HG02571 (cell line): ENCODE measurements around the gene ATL2.

Experiments used
- ATAC-seq: cut with Tn5 transposase; IDR thresholded peaks from one replicate; pipeline ENCODE4 v1.9.1; 2021; ENCODE audit warnings: mild to moderate bottlenecking, moderate library complexity; ENCODE audit not compliant: unreplicated experiment

Gene ATL2

DNA sequence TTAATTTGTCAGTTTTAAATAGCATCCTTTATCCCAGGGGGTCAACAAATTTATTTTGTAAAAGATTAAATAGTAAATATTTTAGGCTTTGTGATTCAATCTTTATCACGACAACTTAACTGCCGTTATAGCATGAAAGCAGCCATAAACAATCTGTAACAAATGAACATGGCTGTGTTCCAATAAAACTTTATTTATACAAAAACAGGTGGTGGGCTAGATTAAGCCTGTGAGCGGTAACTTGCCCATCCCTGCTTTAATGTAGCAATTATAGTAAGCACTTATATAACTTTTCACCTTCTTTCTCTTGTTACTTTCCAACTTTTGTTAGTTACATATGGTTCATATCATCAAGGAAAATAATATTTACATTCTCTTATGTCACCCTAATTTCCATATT lies 121.9 kb downstream of the ATL2 start:
- no peak for ATAC-seq

DNA sequence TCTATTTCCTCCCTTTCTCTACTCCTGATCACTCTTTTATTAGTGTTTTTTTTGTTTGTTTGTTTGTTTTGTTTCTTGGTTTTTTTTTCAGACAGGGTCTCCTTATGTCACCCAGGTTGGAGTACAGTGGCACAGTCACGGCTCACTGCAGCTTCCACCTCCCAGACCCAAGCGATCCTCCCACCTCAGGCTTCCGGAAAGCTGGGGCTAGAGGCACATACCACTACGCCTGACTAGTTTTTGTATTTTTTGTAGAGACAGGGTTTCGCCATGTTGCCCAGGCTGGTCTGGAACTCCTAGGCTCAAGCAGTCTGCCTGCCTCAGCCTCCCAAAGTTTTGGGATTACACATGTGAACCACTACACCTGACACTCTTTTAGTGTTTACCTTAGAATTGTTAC lies 122.3 kb downstream of the ATL2 start:
- ATAC-seq: no peak

DNA sequence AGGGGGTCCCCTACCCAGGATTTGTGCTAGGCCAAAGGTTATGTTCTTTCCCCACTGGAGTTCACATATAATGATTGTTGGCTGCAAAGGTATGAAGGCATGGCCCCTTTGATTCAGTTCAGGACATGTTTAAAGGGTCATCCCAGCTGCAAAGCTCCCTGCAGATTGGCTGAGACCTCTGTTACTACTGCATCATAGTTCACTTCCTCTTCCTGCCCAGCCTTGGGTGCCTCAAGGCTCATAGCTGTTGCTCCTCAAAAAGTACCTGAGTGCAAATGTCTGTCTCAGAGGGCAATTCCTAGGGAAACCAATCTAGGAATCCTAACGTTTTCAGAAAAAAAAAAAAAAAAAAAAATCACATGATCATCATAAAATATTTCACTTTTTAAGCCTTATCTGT lies 125.1 kb downstream of the ATL2 start:
- no peak for ATAC-seq

DNA sequence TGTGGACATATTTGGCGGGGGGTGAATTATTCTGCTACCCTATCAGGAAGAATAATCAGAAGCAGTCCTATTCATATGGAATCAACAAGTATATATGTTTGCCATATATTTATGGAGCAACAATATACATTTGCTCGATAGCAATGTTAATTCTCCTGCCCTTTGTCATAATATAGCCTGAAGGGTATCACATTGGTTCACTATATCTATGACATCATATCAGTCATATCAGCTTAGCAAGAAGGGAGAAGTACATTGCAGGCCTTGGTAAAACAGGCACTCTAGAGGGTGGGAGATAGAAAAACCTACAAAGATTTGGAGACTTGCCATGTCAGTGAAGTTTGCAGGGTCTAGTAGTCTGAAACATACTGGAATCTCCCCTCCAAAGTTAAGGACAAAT lies 128.4 kb downstream of the ATL2 start:
- no peak for ATAC-seq

DNA sequence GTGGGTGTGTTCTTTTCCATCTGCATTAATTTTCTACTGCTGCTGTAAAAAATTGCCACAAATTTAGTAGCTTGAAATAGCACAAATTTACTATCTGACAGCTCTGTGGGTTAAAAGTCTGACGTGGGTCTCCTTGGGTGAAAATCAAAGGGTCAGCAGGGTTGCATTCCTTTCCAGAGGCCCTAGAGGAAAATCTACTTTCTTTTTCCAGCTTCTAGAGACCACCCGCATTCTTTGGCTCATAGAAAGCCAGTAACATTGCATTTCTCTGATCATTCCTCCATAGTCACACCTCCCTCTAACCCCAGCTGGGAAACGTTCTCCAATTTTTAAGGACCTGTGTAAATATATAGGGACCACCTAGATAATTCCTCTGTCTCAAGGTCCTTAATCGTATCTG lies 128.8 kb downstream of the ATL2 start:
- no peak for ATAC-seq

DNA sequence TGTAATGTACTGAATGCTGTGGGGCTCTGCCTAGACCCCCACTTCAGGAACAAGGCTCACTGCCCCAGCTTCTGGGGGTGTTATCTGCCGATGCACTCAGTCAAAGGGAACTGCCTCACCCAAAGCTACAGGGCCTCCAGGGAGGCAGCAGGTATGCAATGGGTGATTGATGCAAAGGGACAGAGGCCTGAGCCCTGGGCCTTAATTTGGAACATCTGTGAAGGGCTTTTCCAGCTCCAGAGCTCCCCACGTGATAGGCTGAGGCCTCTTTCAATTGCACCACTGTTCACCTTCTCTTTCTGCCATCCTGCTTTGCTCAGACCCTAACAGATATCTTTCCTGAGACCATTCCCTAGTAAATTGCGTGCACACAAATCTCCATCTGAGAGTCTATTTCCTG lies 131.0 kb downstream of the ATL2 start:
- ATAC-seq: no peak

DNA sequence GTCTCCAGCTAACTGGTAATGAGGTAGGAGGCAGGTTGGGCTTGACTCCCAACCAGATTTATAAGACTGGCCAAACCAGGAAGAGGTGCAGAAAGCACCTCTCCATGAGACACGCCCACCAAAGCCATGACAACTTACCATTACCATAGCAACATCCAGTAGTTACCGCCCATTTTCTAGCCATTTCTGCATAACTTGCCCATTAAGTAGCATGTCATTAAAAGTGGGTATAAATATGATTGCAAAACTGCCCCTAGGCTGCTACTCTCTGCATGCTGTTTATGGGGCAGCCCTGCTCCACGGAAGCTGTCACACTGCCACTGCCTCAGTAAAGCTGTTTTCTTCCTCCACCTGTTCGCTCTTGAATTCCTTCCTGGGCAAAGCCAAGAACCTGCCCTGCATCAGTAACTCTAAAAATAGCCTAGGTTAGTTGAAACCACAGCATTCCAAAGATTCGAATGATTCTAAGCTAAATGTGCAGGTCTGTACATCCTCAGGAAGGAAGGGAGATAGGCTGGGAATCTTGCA lies 131.9 kb downstream of the ATL2 start:
- no peak for ATAC-seq

DNA sequence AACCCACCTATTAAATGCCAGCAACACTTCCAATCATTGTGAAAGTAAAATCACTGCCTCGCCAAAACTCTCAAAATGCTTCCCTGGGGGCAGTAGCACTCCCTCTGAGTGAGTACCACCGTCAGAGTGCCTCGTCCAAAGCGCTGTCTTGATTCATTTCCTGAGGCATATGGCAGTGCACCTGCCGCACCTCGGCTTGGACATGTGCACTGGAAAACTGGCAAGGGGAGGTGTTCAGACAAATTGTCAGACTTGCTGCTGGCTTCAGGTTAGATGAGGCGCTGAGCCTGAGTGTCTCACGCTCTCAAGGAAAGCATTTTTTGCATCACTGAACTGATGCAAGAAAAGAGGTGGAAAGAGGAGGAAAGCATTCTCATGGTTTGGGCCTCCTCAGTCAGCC lies 132.8 kb downstream of the ATL2 start:
- no peak for ATAC-seq
